ENCODE data around the gene ITGA6.

DNA sequence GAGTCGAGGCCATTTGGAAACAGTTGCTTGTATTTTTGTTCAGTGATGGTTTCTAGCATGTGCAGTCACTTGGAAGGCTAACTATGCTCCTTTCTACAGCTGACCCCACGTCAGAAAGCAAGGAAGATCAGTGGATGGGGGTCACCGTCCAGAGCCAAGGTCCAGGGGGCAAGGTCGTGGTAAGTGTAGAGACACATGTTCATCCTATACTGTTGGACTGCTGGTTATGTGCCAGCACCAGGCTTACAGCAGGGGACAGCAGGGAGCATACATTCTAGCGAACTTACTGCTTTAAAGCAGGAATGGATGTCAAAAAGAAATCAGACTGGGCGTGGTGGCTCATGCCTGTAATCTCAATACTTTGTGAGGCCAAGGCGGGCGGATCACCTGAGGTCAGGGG, 40.0 kb downstream of the ITGA6 start:
- TF ChIP-seq POLR2AphosphoS5 (IDR thresholded peaks at IDR 0.05; ENCODE audit: borderline replicate concordance, low read depth, low read length), result no peak
- TF ChIP-seq EZH2 (IDR thresholded peaks at IDR 0.05), result no peak

All from SK-N-MC (cell line).